Measurements from ENCODE around the gene SERPINA3. TPM values are rescaled to one million over a fixed set of nuclear protein-coding genes. Genes with fewer than 3 reads are reported as not detected.

Gene SERPINA3
- total and polyA plus RNA-seq, 10 of the 15 experiments (the other 5 are each of a cell fraction or from before 2014, with no cell fraction given) = 2.2 TPM; not detected in 9

GRCh38 chr14:94641632-94641955, 29.4 kb downstream of the SERPINA3 start (continued):
- TF ChIP-seq MYC (IDR thresholded peaks at IDR 0.05; ENCODE audit: insufficient read depth, insufficient read length, insufficient replicate concordance, low read length, severe bottlenecking) (no peak), NR2C1 (IDR thresholded peaks at IDR 0.05) (no peak), NFYB (IDR thresholded peaks at IDR 0.05; ENCODE audit: insufficient read depth, low read depth, low read length) (no peak), IRF3 (IDR thresholded peaks at IDR 0.05) (no peak), CHD1 (IDR thresholded peaks at IDR 0.05; ENCODE audit: low read depth, low read length) (no peak), SIN3A (IDR thresholded peaks at IDR 0.05; ENCODE audit: low read depth, low read length) (no peak), SP1 (IDR thresholded peaks at IDR 0.05; ENCODE audit: low read depth, low read length) (no peak), ZBTB40 (IDR thresholded peaks at IDR 0.05; ENCODE audit: borderline replicate concordance) (no peak)

Measured in GM12878 (cell line).